GM21737 (cell line): ENCODE measurements around the gene RXFP3.
"Not testable (repeated sequence)": the region's sequence is repeated elsewhere in the genome, so short reads cannot be mapped to it uniquely, and the experiment has no call there.

ENCODE experiments used
- ATAC-seq: cut with Tn5 transposase; IDR thresholded peaks from one replicate; pipeline ENCODE4 v1.9.1; 2021; ENCODE audit warnings: mild to moderate bottlenecking, moderate library complexity; ENCODE audit not compliant: unreplicated experiment

The RXFP3 gene

GRCh38 chr5:33936381-33937016 lies at the start of gene RXFP3:
Gene RXFP3 (plus strand): TSS chr5:33936386. CDS start chr5:33936741, 355 bp downstream.
- ATAC-seq = no peak

GRCh38 chr5:33887268-33887667 lies 48.9 kb upstream of the RXFP3 start:
- no peak for ATAC-seq

GRCh38 chr5:33888587-33888986 lies 47.6 kb upstream of the RXFP3 start:
- ATAC-seq = no peak

- no peak for ATAC-seq
These were observed 45.8 kb upstream of the RXFP3 start for GRCh38 chr5:33890131-33891032.

DNA sequence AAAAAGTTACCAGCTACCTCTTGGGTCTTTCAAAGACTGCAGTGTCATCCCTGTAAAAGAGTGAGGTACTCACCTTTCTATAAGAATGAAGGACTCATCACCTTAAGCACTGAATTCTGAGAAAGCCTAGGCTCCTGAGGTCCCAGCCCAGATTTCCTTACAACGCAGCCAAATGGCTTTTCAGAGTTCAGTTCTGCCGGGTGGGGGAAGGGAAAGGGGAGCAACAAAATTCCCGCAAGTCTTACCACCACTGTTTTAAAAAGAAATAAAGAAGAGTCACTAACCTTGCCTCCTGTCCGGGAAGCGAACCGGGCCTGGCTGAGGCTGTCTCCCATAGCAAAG lies 44.8 kb upstream of the RXFP3 start:
- ATAC-seq = no peak

DNA sequence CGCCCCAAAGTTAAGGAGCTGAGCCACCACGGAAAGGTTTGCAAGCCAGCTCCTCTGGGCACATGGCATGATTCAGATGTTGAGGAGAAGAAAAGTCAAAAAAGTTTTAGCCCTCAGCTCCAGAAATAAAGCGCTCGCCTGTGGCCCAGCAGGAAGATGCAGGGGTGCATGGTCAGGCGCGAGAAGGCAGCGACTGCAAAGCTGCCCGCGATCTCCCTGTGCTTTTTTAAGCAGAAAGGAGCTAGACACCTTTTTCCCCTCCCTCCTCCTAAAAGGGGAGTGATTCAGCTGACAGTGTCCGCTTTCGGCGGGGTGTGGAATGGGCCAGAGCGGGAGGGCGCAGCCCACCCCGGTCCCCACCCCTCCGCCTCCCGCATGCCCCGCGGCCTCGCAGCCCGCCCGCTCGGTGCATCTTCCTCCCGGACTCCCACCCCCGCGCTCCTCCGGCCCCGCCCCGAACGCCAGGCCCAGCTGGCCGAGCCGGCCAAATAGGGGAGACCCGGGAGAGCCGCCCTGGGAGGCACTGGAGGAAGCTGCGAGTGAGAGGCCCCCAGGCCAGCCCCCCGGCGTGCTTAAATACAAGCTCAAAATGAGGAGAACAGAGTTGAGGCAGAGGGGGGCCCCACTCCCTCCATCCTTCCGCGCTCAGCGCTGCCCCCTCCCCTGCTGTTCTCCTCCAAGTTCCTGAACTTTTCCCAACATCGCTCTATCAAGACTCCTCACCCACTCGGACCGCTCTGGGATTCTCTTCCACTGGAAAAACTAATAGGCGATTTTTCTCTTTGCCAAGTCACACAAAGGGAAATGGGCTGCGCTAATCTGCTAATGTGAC lies 44.2 kb upstream of the RXFP3 start, which contains the start of gene ADAMTS12:
Gene ADAMTS12, minus strand, starts transcription at position 203 of the 832 bp plus-strand sequence. Its CDS starts 134 bp downstream, at position 69.
- ATAC-seq = no peak

- no peak for ATAC-seq
These were observed 43.5 kb upstream of the RXFP3 start for GRCh38 chr5:33892620-33893137.

DNA sequence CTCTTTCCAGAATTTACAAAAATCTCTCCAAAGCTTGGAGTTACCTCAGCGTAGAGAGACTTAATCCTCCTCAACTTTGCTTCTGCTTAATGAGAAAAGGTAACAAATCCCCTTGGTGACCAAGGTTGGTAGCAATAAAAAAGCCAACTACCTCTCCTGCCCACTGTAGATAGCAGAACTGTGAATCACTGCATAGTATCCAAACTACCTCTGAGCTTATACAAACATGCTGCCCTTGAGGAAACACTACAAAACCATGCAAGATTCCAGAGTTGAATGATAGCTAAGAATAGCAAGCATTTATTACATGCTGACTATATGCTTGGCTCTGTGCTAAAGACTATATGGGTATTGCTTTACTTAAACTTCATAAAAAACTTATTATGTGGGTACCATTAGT lies 41.6 kb upstream of the RXFP3 start:
- no peak for ATAC-seq

GRCh38 chr5:33901156-33901555 lies 35.0 kb upstream of the RXFP3 start:
- ATAC-seq = no peak

DNA sequence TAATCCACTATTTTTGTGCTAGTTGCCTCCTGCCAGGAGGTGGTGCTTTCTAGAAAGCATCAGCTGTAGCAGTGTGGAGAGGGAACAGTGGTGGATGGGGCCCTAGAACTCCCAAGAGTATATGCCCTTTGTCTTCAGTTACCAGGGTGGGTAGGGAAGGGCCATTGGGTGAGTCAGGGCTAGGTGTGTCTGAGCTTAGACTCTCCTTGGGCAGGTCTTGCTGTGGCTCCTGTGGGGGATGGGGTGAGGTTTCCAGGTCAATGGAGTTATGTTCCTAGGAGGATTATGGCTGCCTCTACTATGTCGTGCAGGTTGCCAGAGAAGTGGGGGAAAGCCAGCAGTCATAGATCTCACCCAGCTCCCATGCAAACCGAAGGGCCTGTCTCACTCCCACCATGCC lies 33.1 kb upstream of the RXFP3 start:
- ATAC-seq = no peak

DNA sequence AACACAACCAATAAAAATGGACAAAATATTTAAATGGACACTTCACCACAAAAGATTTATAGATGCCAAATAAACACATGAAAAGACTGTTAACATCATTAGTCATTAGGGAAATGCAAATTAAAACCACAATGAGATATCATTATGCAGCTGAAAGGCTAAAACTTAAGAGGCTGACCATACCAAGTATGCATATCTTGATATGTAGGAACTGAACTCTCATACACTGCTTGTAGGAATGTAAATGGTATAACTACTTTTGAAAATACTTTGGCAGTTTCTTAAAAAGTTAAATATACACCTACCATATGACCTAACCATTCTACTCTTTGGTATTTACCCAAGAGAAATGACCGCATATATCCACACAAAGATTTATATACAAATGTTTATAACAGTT lies 30.8 kb upstream of the RXFP3 start:
- ATAC-seq = no peak

DNA sequence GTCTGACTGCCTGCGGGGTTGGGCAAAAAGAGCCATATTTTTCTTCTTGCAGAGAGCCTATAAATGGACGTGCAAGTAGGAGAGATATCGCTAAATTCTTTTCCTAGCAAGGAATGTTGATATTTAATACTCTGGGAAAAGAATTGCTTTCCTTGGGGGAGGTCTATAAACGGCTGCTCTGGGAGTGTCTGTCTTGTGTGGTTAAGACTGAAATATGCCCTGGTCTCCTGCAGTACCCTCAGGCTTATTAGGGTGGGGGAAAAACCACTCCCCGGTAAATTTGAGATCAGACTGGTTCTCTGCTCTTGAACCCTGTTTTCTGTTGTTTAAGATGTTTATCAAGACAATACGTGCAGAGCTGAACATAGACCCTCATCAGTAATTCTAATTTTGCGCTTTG lies 29.9 kb upstream of the RXFP3 start:
- not testable (repeated sequence) for ATAC-seq

DNA sequence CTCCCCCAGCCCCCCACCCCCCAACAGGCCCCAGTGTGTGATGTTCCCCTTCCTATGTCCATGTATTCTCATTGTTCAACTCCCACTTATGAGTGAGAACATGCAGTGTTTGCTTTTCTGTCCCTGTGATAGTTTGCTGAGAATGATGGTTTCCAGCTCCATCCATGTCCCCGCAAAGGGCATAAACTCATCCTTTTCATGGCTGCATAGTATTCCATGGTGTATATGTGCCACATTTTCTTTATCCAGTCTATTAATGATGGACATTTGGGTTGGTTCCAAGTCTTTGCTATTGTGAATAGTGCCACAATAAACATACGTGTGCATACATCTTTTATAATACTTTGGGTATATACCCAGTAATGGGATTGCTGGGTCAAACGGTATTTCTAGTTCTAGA lies 21.3 kb upstream of the RXFP3 start:
- ATAC-seq = not testable (repeated sequence)

DNA sequence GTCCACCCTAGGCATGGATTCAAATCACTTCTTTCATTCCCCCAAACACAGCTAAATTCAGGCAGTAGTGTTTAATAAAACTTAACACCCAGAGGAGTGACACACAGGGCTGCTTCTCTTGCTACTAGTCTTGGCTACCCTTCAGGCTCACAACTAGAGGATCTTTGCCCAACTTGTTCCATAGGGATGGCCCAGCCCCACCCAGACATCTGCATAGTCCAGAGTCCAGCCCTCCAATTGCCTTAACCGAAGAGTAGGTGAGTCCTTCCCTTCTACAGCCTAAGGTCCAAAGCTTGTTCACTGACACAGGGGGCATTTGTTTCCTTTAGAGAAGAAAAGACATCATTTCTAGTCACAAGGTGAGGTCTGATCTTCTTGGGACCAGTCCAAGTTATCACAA lies 15.2 kb upstream of the RXFP3 start:
- ATAC-seq = no peak

- ATAC-seq = no peak
These were observed 10.9 kb upstream of the RXFP3 start for GRCh38 chr5:33925278-33925677.

- no peak for ATAC-seq
These were observed 8.5 kb upstream of the RXFP3 start for GRCh38 chr5:33927685-33928084.

GRCh38 chr5:33928283-33928682 lies 7.9 kb upstream of the RXFP3 start:
- no peak for ATAC-seq

DNA sequence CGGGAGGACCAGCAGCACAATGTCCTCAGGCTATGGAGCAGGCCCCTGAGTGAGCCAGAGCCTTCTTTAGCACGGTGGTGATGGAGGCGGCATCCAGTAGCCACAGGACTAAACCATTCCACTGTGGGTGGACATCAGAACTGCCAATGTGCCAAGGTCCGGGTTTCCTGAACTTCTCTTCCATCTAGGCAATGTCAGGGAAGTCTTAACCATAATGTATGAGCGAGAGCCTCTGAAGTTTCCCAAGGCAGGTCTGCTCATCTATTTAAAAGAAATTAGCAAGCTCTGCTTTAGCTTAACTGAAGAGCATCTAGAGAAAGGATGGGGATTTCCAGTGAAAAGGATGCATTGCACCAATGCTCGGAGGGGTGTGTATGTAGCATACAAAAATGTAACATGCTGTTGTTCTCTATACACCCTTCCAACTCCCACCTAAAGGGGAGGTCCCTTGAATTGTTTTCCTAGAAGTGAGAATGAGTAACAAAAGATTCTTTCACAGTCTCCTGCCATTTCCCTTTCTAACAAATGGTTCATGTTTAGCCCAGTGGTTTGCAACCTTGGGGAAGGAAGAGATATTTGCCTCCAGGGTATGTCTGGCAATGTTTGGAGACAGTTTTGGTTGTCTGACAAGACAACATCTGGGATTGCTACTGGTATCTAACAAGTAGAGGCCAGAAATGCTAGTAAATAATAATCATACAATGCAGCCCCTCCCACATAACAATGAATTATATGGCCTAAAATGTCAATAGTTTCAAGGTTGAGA lies 6.1 kb upstream of the RXFP3 start:
- no peak for ATAC-seq

GRCh38 chr5:33931136-33931535 lies 5.0 kb upstream of the RXFP3 start:
- no peak for ATAC-seq

DNA sequence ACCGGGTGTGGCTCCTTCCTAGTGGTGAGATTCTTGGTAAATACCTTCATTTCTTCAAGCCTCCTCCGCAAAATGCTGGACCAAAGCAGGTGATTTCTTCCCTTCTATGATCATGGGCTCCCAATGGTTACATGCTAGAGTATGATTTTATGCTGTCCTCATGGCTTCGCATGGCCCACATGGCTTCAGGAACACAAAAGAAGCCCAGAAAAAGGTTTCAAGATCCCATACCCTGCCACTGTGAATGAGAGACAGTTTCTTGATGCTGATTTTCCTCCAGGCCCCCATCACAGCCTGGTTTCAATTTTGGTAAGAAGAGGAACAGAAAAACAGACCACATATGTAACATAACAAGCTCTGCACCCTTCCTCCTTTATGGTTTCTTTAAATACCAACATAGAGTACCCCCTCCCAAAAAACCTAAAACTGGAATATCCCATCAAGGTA lies 2.4 kb upstream of the RXFP3 start:
- peak; percentile 80 for ATAC-seq
